Measurements from ENCODE around the gene H19. TPM values are rescaled to one million over a fixed set of nuclear protein-coding genes. Genes with fewer than 3 reads are reported as not detected.

The H19 gene
- total RNA-seq, 1 experiment from 2014 or later = 152 TPM

DNA sequence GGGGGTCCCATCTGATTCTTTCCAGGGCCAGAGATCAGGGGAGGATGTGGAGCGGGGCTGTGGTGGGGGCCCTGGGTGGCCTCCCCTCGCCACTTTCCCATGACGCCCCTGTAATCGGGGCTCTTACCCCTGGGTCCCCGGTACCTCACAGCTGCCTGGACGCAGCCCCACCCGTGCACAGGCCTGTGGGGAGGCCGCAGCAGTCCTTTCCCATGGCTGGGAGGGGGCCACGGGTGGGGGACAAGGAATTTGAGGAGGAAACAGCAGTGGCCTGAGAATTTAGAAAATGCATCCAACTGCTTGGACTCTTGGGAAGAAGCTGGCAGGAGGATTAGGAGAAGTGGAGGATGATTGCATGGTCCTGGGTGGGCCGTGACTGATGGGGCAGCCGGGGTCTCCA, 18.0 kb downstream of the H19 start:
- intact Hi-C loops (cut with micrococcal nuclease) = no loop called here
- Mint-ChIP-seq H3K36me3 (ENCODE audit: insufficient read depth, unreplicated experiment) (no peaks in the 10 kb centered on the region), H3K27ac (ENCODE audit: low read depth, unreplicated experiment) (no peak overlapping the region), H3K4me3 (ENCODE audit: unreplicated experiment) (no peak overlapping the region), H3K9me3 (ENCODE audit: unreplicated experiment) (no peaks in the 10 kb centered on the region), H3K27me3 (ENCODE audit: insufficient read depth, unreplicated experiment) (no peaks in the 10 kb centered on the region), H3K4me1 (ENCODE audit: insufficient read depth, unreplicated experiment) (no peaks in the 10 kb centered on the region)
- CTCF ChIA-PET = interaction anchor here (0.6 to 1.5 kb wide), 3 partner anchors 98 to 778 kb away, joined by 3 read pairs; no protein-coding TSS in a partner anchor
- DNase-seq (ENCODE audit: unreplicated experiment) = no peak
- BruUV-seq (replicated peaks) = no TSS peak
- TF ChIP-seq, protein P1, sequence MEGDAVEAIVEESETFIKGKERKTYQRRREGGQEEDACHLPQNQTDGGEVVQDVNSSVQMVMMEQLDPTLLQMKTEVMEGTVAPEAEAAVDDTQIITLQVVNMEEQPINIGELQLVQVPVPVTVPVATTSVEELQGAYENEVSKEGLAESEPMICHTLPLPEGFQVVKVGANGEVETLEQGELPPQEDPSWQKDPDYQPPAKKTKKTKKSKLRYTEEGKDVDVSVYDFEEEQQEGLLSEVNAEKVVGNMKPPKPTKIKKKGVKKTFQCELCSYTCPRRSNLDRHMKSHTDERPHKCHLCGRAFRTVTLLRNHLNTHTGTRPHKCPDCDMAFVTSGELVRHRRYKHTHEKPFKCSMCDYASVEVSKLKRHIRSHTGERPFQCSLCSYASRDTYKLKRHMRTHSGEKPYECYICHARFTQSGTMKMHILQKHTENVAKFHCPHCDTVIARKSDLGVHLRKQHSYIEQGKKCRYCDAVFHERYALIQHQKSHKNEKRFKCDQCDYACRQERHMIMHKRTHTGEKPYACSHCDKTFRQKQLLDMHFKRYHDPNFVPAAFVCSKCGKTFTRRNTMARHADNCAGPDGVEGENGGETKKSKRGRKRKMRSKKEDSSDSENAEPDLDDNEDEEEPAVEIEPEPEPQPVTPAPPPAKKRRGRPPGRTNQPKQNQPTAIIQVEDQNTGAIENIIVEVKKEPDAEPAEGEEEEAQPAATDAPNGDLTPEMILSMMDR (IDR thresholded peaks at IDR 0.05; ENCODE audit: unreplicated experiment) = no peak
- POLR2A ChIA-PET = no interaction called here

DNA sequence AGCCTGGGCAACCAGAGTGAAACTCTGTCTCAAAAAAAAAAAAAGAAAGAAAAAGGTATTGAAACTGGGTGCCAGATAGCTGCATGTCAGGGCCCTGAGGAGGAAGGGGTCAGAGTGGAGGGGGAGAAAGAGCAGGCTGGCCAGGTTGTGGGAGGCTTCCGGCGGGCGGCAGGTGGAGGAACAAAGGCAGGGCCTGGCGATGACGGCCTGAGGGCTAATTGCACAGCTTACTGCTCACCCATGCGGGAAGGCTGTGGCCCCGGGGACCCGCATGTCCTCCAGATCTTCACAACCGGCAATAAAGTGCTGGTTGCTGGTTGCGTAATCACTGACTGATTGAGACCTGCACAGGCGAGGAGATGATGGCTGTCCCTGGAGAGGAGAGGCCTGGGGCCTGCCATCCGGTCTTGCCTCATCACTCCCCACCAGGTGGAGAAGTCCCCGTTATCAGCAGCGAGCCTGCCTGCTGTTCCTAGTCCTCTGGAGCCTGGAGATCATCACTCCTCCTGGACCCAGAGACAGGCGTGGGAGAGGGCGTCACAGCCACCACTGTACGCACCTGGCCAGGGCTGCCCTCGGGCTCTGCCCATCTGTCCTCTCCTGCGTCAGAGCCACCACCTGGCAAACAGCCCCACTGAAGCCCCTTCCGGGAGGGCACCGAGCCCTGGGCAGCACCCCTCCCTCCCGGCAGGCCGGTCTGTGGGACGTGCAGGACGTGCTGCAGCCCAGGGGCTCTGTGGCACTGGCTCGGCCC, 18.7 kb downstream of the H19 start:
- ChIA-PET POLR2A (interaction anchor here (0.6 kb wide), 1 partner anchor 49 kb away, joined by 3 read pairs; no protein-coding TSS in a partner anchor), CTCF (interaction anchor here (0.6 to 1.5 kb wide), 6 partner anchors 10 to 1067 kb away, joined by 3 to 4 read pairs (median 3); no protein-coding TSS in a partner anchor)
- Mint-ChIP-seq H3K27ac (ENCODE audit: low read depth, unreplicated experiment) (no peak overlapping the region), H3K36me3 (ENCODE audit: insufficient read depth, unreplicated experiment) (no peaks in the 10 kb centered on the region), H3K4me3 (ENCODE audit: unreplicated experiment) (no peak overlapping the region), H3K4me1 (ENCODE audit: insufficient read depth, unreplicated experiment) (no peaks in the 10 kb centered on the region), H3K9me3 (ENCODE audit: unreplicated experiment) (no peaks in the 10 kb centered on the region), H3K27me3 (ENCODE audit: insufficient read depth, unreplicated experiment) (no peaks in the 10 kb centered on the region)
- TF ChIP-seq, protein P1 (IDR thresholded peaks at IDR 0.05; ENCODE audit: unreplicated experiment) = no peak
- intact Hi-C loops (cut with micrococcal nuclease) = no loop called here
- BruUV-seq (replicated peaks) = no TSS peak
- no peak for DNase-seq (ENCODE audit: unreplicated experiment)

DNA sequence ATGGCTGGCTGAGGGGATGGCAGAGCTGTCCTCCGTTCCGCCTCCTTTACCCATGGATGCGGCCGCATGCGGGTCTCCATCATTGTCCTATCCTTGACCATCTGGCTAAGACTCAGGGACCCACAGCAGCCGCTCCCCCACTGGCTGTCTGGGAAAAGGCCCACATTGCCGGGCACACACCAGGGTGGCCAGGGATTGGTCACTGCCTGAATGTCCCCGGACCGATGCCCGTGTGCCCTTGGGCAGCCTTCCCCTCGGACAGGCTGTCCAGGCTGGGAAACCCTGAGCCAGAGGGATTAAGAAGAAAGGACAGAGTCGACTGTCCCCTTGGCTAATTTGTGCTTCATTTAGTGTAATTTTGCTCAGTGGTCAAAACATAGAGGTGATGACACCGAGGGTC, 22.5 kb downstream of the H19 start:
- Mint-ChIP-seq H3K9me3 (ENCODE audit: unreplicated experiment) (no peaks in the 10 kb centered on the region), H3K4me3 (ENCODE audit: unreplicated experiment) (no peak overlapping the region), H3K4me1 (ENCODE audit: insufficient read depth, unreplicated experiment) (no peaks in the 10 kb centered on the region), H3K27me3 (ENCODE audit: insufficient read depth, unreplicated experiment) (no peaks in the 10 kb centered on the region), H3K27ac (ENCODE audit: low read depth, unreplicated experiment) (no peak overlapping the region), H3K36me3 (ENCODE audit: insufficient read depth, unreplicated experiment) (no peaks in the 10 kb centered on the region)
- TF ChIP-seq, protein P1 (IDR thresholded peaks at IDR 0.05; ENCODE audit: unreplicated experiment) = no peak
- no peak for DNase-seq (ENCODE audit: unreplicated experiment)
- ChIA-PET CTCF (interaction anchor here (0.6 kb wide), 1 partner anchor 177 kb away, joined by 3 read pairs; no protein-coding TSS in a partner anchor), POLR2A (no interaction called here)
- intact Hi-C loops (cut with micrococcal nuclease) = no loop called here
- no TSS peak for BruUV-seq (replicated peaks)

DNA sequence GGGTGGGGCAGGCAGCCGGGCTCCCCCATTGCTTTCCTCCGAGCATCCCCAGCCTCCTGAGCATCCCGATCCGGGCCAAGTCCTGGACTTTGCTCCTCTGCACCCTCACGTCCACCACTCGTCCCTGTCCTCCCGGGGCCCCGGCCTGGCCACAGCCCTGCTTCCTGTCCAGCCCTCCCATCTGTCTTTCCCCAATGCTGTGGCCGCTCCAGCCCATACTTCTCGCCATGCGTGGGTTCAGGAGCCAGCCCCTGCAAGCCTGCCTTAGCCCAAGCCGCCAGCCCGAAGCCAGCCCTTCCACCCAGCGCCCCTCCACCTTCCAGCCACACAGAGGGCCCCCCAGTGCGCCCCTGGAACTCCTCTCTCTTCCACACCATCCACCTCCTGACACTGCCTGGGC, 26.7 kb downstream of the H19 start:
- TF ChIP-seq, protein P1 (IDR thresholded peaks at IDR 0.05; ENCODE audit: unreplicated experiment) = no peak
- ChIA-PET POLR2A (no interaction called here), CTCF (no interaction called here)
- DNase-seq (ENCODE audit: unreplicated experiment) = no peak
- Mint-ChIP-seq H3K4me3 (ENCODE audit: unreplicated experiment) (no peak overlapping the region), H3K4me1 (ENCODE audit: insufficient read depth, unreplicated experiment) (no peaks in the 10 kb centered on the region), H3K9me3 (ENCODE audit: unreplicated experiment) (no peaks in the 10 kb centered on the region), H3K27ac (ENCODE audit: low read depth, unreplicated experiment) (no peak overlapping the region), H3K36me3 (ENCODE audit: insufficient read depth, unreplicated experiment) (no peaks in the 10 kb centered on the region), H3K27me3 (ENCODE audit: insufficient read depth, unreplicated experiment) (no peaks in the 10 kb centered on the region)
- BruUV-seq (replicated peaks) = no TSS peak
- intact Hi-C loops (cut with micrococcal nuclease) = no loop called here

Data from MCF 10A (cell line).